Cardiac fibroblast (primary cell): ENCODE measurements around the gene ACOT8.

Experiments used
- DNase-seq, 2 donors: peaks; one replicate each; pipeline versions ENCODE4 v3.0.0 to v3.0.0-alpha.2; 2010; ENCODE audit warnings: low read depth in 2 of 2
- H3K4me3 ChIP-seq, 2 donors: replicated peaks in 1 of 2; 1 replicate in 1 of 2; 2 replicates in 1 of 2; pipeline ENCODE4 v1.5.1; 2011; ENCODE audit warnings: low read depth in 2 of 2, low read length in 2 of 2, mild to moderate bottlenecking in 2 of 2, moderate library complexity in 1 of 2
- TF ChIP-seq, protein P1 (sequence below): IDR thresholded peaks from one replicate; pipeline ENCODE4 v1.5.1; 2011; ENCODE audit warnings: low read depth, mild to moderate bottlenecking, low read length, inconsistent platforms

The ACOT8 gene

DNA sequence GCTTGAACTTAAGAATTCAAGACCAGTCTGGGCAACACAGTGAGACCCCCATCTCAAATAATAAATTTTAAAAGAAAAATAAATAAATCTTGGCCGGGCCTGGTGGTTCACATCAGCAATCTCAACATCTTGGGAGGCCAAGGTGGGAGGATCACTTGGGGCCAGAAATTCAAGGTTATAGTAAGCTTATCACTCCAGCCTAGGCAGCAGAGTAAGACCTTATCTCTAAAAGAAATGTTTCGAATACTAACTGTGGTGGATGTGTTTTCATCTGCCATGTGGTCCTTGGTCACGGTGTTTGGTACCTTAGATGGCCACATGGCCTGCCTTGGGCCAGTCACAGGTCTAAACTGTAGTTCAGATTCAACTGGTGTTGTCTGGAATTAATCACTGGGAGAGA is 39.0 kb downstream of the ACOT8 start:
- TF ChIP-seq, protein P1, sequence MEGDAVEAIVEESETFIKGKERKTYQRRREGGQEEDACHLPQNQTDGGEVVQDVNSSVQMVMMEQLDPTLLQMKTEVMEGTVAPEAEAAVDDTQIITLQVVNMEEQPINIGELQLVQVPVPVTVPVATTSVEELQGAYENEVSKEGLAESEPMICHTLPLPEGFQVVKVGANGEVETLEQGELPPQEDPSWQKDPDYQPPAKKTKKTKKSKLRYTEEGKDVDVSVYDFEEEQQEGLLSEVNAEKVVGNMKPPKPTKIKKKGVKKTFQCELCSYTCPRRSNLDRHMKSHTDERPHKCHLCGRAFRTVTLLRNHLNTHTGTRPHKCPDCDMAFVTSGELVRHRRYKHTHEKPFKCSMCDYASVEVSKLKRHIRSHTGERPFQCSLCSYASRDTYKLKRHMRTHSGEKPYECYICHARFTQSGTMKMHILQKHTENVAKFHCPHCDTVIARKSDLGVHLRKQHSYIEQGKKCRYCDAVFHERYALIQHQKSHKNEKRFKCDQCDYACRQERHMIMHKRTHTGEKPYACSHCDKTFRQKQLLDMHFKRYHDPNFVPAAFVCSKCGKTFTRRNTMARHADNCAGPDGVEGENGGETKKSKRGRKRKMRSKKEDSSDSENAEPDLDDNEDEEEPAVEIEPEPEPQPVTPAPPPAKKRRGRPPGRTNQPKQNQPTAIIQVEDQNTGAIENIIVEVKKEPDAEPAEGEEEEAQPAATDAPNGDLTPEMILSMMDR = no peak
- DNase-seq = no peak
- no peak overlapping the region for H3K4me3 ChIP-seq

DNA sequence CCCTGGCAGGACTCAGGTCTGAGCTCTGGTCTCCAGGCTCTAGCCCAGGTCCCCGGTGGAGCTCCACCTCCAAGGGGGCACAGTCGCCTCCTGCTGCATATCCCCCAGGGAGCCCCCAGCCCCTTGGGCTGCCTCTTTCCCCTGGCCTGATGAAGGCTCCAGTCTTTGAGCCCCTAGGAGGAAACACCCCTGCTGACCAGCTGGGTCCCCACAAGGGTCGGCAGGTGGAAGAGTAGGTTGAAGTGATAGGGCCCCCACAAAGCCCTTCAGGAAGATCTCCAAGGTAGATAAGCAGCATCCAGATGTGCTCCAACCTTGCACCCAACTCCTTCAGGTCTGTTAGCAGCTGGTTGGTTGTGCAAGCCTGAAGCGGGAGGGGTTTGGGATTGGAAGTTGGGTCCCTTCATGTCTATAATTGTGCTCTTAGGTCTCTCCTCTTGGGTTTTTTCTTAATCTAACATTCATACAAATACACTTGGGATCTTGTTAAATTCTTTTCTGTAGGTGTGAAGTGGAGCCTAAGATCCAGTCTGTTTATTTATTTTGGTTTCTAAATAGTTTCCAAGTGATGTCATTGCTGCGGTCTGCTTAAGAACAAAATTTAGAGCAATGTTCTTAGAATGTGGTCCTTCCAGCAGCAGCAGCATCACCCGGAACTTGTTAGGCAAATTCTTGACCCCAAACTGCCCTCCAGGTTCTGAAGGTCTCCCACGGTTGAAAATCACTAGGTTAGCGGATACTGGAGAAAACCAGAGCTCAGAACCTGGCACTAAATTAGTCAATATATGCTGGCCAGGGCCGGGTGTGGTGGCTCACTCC is 39.6 kb downstream of the ACOT8 start:
- TF ChIP-seq, protein P1 = no peak
- H3K4me3 ChIP-seq = no peak overlapping the region
- DNase-seq = peak; percentile 75 to 89

DNA sequence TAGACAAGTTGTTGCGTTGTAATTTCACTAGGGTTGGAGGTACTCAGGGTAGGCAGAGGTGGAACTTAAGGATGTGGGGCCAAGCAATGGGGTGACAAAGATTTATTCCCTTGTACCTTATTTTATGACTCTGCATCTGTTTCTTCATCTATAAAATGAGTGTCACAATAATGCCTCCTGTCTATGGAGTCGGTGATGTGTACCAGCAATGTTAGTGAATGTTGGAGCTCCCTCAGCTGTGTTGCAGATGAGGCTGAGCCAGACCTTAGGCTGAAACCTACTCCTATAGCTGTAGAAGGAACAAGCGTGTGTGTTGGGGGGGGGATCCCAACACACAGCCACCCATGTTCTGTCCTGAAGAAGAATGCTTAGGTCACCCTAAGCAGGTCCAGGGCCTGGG is 40.2 kb downstream of the ACOT8 start:
- TF ChIP-seq, protein P1 = no peak
- no peak for DNase-seq
- H3K4me3 ChIP-seq = no peak overlapping the region

DNA sequence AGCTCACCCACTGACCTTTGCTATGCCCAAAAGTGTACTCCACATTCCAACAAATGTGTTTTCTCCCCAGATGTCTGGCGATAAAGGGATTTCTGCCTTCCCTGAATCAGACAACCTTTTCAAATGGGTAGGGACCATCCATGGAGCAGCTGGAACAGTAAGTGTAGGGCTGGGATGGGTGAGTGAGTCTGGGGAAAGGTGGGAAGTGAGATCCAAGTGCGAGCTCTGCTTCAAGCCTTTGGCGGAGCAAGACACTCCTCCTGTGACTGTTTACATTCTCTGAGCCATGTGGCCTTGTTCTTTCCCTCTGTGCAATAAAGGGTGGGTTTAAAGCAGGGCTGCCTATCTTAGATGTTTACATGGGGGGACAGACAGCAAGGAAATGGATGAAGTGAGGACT is 42.9 kb downstream of the ACOT8 start:
- H3K4me3 ChIP-seq = no peak overlapping the region
- DNase-seq = no peak
- TF ChIP-seq, protein P1 = no peak

DNA sequence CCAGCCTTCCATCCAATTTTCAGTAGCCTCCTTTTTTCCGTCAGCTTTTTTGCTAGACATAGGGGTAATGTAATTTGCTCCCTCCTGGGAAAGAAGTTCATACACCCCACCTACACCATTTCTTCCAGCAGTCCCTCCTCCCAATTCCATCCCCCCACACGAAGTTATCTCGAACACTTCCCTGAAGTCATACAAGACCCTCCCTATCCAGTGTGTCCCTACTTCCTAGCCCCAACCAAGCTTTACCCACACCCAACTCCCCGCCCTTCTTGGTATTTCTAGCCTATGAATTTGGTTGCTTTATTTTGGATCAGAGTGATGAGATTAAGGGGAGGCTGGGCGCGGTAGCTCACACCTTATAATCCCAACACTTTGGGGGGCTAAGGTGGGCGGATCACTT is 43.7 kb downstream of the ACOT8 start:
- no peak for DNase-seq
- TF ChIP-seq, protein P1 = no peak
- peak overlapping the region; percentile 78 to 87 for H3K4me3 ChIP-seq

DNA sequence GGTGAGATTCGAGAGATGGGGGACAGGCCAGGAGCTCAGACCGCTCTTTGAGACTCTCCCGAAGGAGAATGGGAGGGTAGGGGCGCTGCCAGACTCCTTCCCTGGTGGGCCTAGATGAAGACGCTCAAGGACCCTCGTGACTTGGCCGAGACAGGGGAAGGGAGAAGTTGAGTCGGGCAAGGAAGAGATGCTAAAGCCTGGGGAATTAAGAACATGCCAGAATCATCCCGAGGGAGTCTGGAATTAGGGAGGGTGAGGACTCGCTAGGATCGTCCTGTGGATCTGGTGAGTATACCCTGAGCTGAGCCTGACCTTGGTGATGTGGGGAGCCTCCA is 44.2 kb downstream of the ACOT8 start:
- TF ChIP-seq, protein P1 = no peak
- H3K4me3 ChIP-seq = peak overlapping the region; percentile 78 to 87
- DNase-seq = no peak
